ENCODE data around the gene IMPA2. TPM values are rescaled to one million over a fixed set of nuclear protein-coding genes. Genes with fewer than 3 reads are reported as not detected.
"Not testable (repeated sequence)": the region's sequence is repeated elsewhere in the genome, so short reads cannot be mapped to it uniquely, and the experiment has no call there.

IMPA2 gene
- total and polyA plus RNA-seq, 4 experiments from 2014 or later: 4.9 to 9.8 (median 6.5) TPM

DNA sequence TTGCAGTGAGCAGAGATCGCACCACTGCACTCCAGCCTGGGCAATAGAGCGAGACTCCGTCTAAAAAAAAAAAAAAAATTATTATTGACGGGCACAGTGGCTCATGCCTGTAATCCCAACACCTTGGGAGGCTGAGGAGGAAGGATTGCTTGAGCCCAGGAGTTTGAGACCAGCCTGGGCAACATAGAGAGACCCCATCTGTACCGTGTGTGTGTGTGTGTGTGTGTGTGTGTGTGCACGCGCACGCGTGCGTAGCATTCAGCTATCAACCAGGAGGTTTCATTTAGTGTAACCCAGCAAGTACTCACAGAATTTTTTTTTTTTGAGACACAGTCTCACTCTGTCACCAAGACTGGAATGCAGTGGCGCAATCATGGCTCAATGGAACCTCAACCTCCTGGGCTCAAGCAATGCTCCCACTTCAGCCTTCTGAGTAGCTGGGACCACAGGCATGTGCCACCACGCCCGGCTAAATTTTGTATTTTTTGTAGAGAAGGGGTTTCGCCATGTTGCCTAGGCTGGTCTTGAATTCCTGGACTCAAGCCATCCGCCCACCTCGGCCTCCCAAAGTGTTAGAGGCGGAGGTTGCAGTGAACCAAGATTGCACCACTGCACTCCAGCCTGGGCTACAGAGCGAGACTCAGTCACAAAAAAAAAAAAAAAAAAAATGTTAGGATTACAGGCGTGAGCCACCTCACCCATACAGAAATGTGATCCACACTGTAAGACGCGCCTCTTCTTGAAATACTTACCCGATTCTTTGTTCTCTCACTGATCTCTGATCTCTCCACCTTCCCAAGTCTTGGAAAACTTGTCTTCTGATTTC lies 35.3 kb upstream of the IMPA2 start:
- H3K27me3 ChIP-seq (ENCODE audit: insufficient read depth, low read length); H3K27ac ChIP-seq (ENCODE audit: low read depth, low read length); DNase-seq; H3K4me1 ChIP-seq (ENCODE audit: insufficient read depth, low read length); H3K27ac Mint-ChIP-seq; H3K4me3 ChIP-seq (ENCODE audit: low read length in 2 of 2); intact Hi-C loops (cut with micrococcal nuclease); H3K27me3 Mint-ChIP-seq; H3K36me3 Mint-ChIP-seq; H3K9me3 Mint-ChIP-seq; H3K36me3 ChIP-seq (ENCODE audit: insufficient read depth, low read length); H3K9me3 ChIP-seq (ENCODE audit: control insufficient read depth in 1 of 2, low read length in 2 of 2): not testable (repeated sequence)
- POLR2A ChIA-PET (ENCODE audit: partially characterized antibody): interaction anchor here (0.6 to 2.3 kb wide), 6 partner anchors 8 to 1666 kb away, joined by 3 to 17 read pairs (median 7); partner anchors contain the start of genes IMPA2 and MPPE1
- Mint-ChIP-seq H3K4me3 (peak overlapping the region in 2 of 8 donors; percentile 36 to 95), H3K4me1 (peaks cover 6 to 18% (median 10%) of the 10 kb centered on the region in 4 donors)
- CTCF ChIA-PET (ENCODE audit: partially characterized antibody): interaction anchor here (0.8 to 19.3 kb wide), 4 partner anchors 8 to 67 kb away, joined by 3 to 665 read pairs (median 15); no protein-coding TSS in a partner anchor

DNA sequence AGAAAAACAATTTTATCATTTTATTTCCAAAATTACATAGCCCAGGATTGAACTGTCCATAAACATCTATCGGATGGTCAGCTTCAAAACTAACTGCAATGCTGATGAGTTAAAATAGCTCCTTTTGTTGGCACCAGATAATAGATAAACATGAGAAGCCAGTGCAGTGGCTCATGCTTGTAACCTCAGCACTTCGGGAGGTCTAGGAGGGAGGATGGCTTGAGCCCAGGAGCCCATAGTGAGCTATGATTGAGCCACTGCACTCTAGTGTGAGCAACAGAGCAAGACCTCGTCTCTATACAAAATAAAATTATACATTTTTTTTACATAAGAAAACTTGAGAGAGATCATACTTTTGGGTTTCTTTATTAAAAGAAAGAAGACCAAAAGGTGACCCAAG lies 34.6 kb upstream of the IMPA2 start:
- Histone ChIP-seq H3K36me3 (ENCODE audit: insufficient read depth, low read length) (no peaks in the 10 kb centered on the region), H3K4me3 (ENCODE audit: low read length in 2 of 2) (peak overlapping the region in 1 of 2 donors; percentile 62), H3K4me1 (ENCODE audit: insufficient read depth, low read length) (peaks cover 8% of the 10 kb centered on the region), H3K27ac (ENCODE audit: low read depth, low read length) (no peak overlapping the region), H3K27me3 (ENCODE audit: insufficient read depth, low read length) (no peaks in the 10 kb centered on the region), H3K9me3 (ENCODE audit: control insufficient read depth in 1 of 2, low read length in 2 of 2) (no peaks in the 10 kb centered on the region)
- no peak for DNase-seq
- intact Hi-C loops (cut with micrococcal nuclease): loop anchor here (1.0 kb wide), 1 partner anchor 35 kb away; the partner anchor contains the start of gene IMPA2
- H3K4me1 Mint-ChIP-seq: peaks cover 6 to 18% (median 10%) of the 10 kb centered on the region in 4 donors
- no peaks in the 10 kb centered on the region for H3K9me3 Mint-ChIP-seq
- ChIA-PET CTCF (ENCODE audit: partially characterized antibody) (interaction anchor here (1.2 to 19.3 kb wide), 3 partner anchors 8 to 66 kb away, joined by 3 to 665 read pairs (median 27); no protein-coding TSS in a partner anchor), POLR2A (ENCODE audit: partially characterized antibody) (interaction anchor here (0.9 to 1.9 kb wide), 4 partner anchors 9 to 937 kb away, joined by 3 to 17 read pairs (median 8); partner anchors contain the start of genes IMPA2 and MPPE1)
- no peaks in the 10 kb centered on the region for H3K27me3 Mint-ChIP-seq
- H3K36me3 Mint-ChIP-seq: no peaks in the 10 kb centered on the region
- peak overlapping the region in 2 of 7 donors; percentile 72 to 75 for H3K27ac Mint-ChIP-seq
- peak overlapping the region in 7 of 8 donors; percentile 46 to 95 (median 83) for H3K4me3 Mint-ChIP-seq

DNA sequence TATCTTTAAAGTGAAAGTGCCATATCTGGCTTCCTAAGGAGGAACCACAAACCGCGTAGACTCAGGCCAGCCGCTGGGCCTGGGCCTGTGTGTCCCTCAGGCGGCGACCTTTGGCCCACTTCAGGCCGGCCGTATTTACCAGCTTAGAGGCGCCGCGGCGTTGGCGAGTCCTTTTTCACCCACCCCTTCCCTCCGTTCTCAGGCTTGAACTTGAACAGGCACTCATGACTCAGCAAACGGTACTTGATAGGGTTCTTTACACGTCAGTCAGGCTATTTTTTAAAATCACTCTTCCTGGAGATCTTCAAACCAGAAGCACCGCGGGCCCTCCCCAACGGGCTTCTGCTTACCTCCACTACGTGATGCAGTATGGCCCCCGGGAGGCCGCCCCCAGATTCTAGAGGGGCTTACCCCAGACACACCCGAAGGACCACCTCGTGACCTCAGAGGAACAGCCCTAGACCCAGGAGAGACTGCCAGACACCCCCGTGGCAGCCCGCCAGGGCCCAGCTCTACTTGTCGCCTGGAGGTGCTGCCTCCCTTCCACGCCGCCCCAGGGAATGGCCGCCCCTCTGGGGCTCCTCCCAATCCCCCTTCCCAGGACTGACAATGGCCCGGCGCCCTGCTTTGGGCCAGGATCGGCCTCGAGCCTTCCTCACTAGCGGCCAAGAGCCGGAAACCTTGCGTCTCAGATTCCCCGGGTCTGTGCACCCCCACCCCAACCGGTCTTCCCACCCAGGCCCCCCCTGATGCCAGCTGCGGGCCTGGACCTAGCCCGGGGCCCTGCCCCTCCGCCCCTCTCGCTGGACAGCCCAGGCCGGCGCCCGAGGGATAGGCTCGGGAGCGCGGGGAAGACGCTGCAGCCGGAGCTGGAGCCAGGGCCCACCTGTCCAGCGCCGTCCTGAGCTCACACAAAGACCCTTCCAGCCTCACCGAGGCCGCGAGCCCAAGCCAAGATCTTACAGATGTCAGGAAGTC lies 33.8 kb upstream of the IMPA2 start:
- CTCF ChIA-PET (ENCODE audit: partially characterized antibody): interaction anchor here (1.0 to 19.3 kb wide), 4 partner anchors 9 to 91 kb away, joined by 3 to 665 read pairs (median 15); no protein-coding TSS in a partner anchor
- peak; percentile 40 to 73 (median 59) for DNase-seq
- no peaks in the 10 kb centered on the region for H3K36me3 Mint-ChIP-seq
- peaks cover 6 to 18% (median 10%) of the 10 kb centered on the region in 4 donors for H3K4me1 Mint-ChIP-seq
- no peak overlapping the region for H3K27ac ChIP-seq (ENCODE audit: low read depth, low read length)
- H3K36me3 ChIP-seq (ENCODE audit: insufficient read depth, low read length): no peaks in the 10 kb centered on the region
- POLR2A ChIA-PET (ENCODE audit: partially characterized antibody): interaction anchor here (0.5 to 1.9 kb wide), 5 partner anchors 10 to 936 kb away, joined by 3 to 17 read pairs (median 6); partner anchors contain the start of genes IMPA2 and MPPE1
- no peaks in the 10 kb centered on the region for H3K9me3 ChIP-seq (ENCODE audit: control insufficient read depth in 1 of 2, low read length in 2 of 2)
- H3K4me3 Mint-ChIP-seq: peak overlapping the region; percentile 83 to 95 (median 86)
- H3K9me3 Mint-ChIP-seq: no peaks in the 10 kb centered on the region
- H3K27ac Mint-ChIP-seq: peak overlapping the region; percentile 17 to 93 (median 88)
- intact Hi-C loops (cut with micrococcal nuclease): loop anchor here (1.0 kb wide), 1 partner anchor 34 kb away; the partner anchor contains the start of gene IMPA2
- no peaks in the 10 kb centered on the region for H3K27me3 Mint-ChIP-seq
- peaks cover 8% of the 10 kb centered on the region for H3K4me1 ChIP-seq (ENCODE audit: insufficient read depth, low read length)
- peak overlapping the region in 1 of 2 donors; percentile 62 for H3K4me3 ChIP-seq (ENCODE audit: low read length in 2 of 2)
- H3K27me3 ChIP-seq (ENCODE audit: insufficient read depth, low read length): no peaks in the 10 kb centered on the region

DNA sequence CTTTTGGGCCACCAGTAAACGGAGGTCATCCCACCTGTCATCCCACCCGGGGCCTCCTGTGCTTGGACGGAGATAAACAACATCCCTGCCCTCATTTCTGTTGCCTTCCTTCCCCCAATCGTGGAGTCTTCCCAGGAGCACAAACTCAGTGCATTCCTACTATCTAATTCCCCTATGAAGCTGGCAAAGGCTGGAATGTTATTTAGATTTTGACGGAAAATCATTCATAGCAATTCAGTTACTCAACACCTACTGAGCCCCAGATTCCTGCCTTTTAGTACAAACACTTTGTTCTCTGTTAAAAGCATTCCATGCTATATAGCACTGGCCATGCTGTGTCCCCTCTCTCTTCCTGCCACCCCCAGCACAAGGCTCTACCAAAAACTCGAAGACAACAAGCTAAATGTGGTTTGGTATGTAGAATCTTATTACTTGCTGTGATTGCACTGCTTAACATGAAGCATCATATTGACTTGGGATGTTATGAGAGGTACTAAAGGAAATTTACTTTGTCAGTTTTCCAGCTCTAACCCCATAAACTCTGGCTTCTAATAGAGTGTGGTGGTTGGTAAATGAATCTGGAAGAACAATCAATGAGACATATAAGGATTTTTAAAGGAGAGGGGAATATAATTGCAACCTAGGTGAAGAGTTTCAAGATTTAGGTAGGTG lies 32.3 kb upstream of the IMPA2 start:
- Histone ChIP-seq H3K27me3 (ENCODE audit: insufficient read depth, low read length) (no peaks in the 10 kb centered on the region), H3K4me3 (ENCODE audit: low read length in 2 of 2) (no peak overlapping the region), H3K27ac (ENCODE audit: low read depth, low read length) (no peak overlapping the region), H3K4me1 (ENCODE audit: insufficient read depth, low read length) (peaks cover 8% of the 10 kb centered on the region), H3K36me3 (ENCODE audit: insufficient read depth, low read length) (no peaks in the 10 kb centered on the region), H3K9me3 (ENCODE audit: control insufficient read depth in 1 of 2, low read length in 2 of 2) (no peaks in the 10 kb centered on the region)
- intact Hi-C loops (cut with micrococcal nuclease): no loop called here
- peak overlapping the region in 3 of 7 donors; percentile 11 to 63 (median 18) for H3K27ac Mint-ChIP-seq
- H3K36me3 Mint-ChIP-seq: no peaks in the 10 kb centered on the region
- peaks cover 6 to 18% (median 9%) of the 10 kb centered on the region in 4 donors for H3K4me1 Mint-ChIP-seq
- H3K9me3 Mint-ChIP-seq: no peaks in the 10 kb centered on the region
- POLR2A ChIA-PET (ENCODE audit: partially characterized antibody): interaction anchor here (0.8 to 1.3 kb wide), 2 partner anchors 32 to 40 kb away, joined by 3 to 7 read pairs; partner anchors contain the start of gene IMPA2
- no peaks in the 10 kb centered on the region for H3K27me3 Mint-ChIP-seq
- CTCF ChIA-PET (ENCODE audit: partially characterized antibody): interaction anchor here (1.5 to 19.3 kb wide), 3 partner anchors 11 to 99 kb away, joined by 3 to 665 read pairs (median 25); no protein-coding TSS in a partner anchor
- H3K4me3 Mint-ChIP-seq: peak overlapping the region in 6 of 8 donors; percentile 2 to 42 (median 24)
- no peak for DNase-seq

DNA sequence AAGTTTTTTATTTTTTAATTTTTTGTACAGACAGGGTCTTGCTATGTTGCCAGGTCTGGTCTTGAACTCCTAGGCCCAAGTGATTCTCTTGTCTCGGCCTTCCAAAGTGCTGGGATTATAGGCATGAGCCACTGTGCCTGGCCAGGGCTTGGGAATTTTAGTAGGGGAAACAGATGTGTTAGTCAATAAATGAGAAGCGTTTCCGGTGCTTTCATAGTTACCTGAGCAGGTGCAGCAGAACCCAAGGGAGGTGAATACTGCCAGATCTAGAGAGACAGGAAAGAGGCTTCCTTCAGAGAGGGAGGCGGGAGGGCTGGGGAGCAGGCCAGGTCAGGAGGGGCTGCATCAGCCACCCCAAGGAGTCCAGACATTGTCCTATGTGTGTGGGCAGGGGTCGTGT lies 30.5 kb upstream of the IMPA2 start:
- Mint-ChIP-seq H3K27me3 (peaks cover 0 to 3% of the 10 kb centered on the region in 2 donors), H3K36me3 (no peaks in the 10 kb centered on the region), H3K4me1 (peaks cover 6 to 18% (median 9%) of the 10 kb centered on the region in 4 donors), H3K27ac (peak overlapping the region in 2 of 7 donors; percentile 12 to 79), H3K4me3 (no peak overlapping the region), H3K9me3 (no peaks in the 10 kb centered on the region)
- no peak for DNase-seq
- ChIA-PET CTCF (ENCODE audit: partially characterized antibody) (interaction anchor here (1.1 to 19.3 kb wide), 3 partner anchors 10 to 44 kb away, joined by 4 to 665 read pairs (median 25); no protein-coding TSS in a partner anchor), POLR2A (ENCODE audit: partially characterized antibody) (no interaction called here)
- Histone ChIP-seq H3K36me3 (ENCODE audit: insufficient read depth, low read length) (no peaks in the 10 kb centered on the region), H3K27me3 (ENCODE audit: insufficient read depth, low read length) (no peaks in the 10 kb centered on the region), H3K4me3 (ENCODE audit: low read length in 2 of 2) (no peak overlapping the region), H3K9me3 (ENCODE audit: control insufficient read depth in 1 of 2, low read length in 2 of 2) (no peaks in the 10 kb centered on the region), H3K27ac (ENCODE audit: low read depth, low read length) (no peak overlapping the region), H3K4me1 (ENCODE audit: insufficient read depth, low read length) (peaks cover 8% of the 10 kb centered on the region)
- intact Hi-C loops (cut with micrococcal nuclease): no loop called here

DNA sequence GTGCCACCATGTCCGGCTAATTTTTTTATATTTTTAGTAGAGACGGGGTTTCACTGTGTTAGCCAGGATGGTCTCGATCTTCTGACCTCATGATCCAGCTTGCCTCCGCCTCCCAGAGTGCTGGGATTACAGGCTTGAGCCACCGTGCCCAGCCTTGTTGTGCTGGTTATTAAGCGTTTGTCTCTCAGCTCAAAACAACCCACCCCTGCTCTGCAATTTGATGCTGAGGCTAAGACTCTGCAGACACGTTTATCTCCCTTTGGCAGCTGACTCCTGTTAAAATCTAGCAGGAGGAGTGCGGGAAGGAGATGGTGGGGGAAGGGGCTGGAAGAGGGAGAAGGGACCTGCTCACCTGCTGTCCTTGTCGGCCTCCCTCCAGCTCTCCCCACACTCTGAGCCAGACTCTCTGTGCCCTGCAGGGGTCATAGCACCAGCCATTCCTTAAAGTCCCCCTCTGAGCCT lies 29.9 kb upstream of the IMPA2 start:
- intact Hi-C loops (cut with micrococcal nuclease): no loop called here
- Histone ChIP-seq H3K27me3 (ENCODE audit: insufficient read depth, low read length) (no peaks in the 10 kb centered on the region), H3K36me3 (ENCODE audit: insufficient read depth, low read length) (no peaks in the 10 kb centered on the region), H3K9me3 (ENCODE audit: control insufficient read depth in 1 of 2, low read length in 2 of 2) (no peaks in the 10 kb centered on the region), H3K27ac (ENCODE audit: low read depth, low read length) (no peak overlapping the region), H3K4me3 (ENCODE audit: low read length in 2 of 2) (no peak overlapping the region), H3K4me1 (ENCODE audit: insufficient read depth, low read length) (peaks cover 7% of the 10 kb centered on the region)
- no peak for DNase-seq
- Mint-ChIP-seq H3K36me3 (peaks cover 0 to under 1% of the 10 kb centered on the region in 2 donors), H3K4me1 (peaks cover 6 to 17% (median 8%) of the 10 kb centered on the region in 4 donors), H3K27ac (peak overlapping the region in 1 of 7 donors; percentile 37), H3K27me3 (peaks cover 0 to 3% of the 10 kb centered on the region in 2 donors), H3K9me3 (peaks cover 0 to 2% (median under 1%) of the 10 kb centered on the region in 8 donors), H3K4me3 (no peak overlapping the region)
- ChIA-PET POLR2A (ENCODE audit: partially characterized antibody) (no interaction called here), CTCF (ENCODE audit: partially characterized antibody) (interaction anchor here (1.2 to 3.7 kb wide), 2 partner anchors 8 to 14 kb away, joined by 3 to 25 read pairs; no protein-coding TSS in a partner anchor)
